ACC112 (cell line): ENCODE measurements around the gene NXNL1.

ENCODE experiments used
- H2AFZ ChIP-seq: fragments of 200-600 bp; sonication (generic); one replicate; pipeline ENCODE4 v1.6.0; 2017; ENCODE audit warnings: antibody characterized with exemption, low read length; ENCODE audit not compliant: unreplicated experiment
- H3K27ac ChIP-seq: fragments of 200-600 bp; sonication (generic); 2 replicates; pipeline ENCODE4 v1.5.1; 2014; ENCODE audit warnings: low read depth, mild to moderate bottlenecking, antibody characterized with exemption, low read length, moderate library complexity
- H3K27me3 ChIP-seq: fragments of 200-600 bp; sonication (generic); 2 replicates; pipeline ENCODE4 v1.6.1; 2014; ENCODE audit warnings: mild to moderate bottlenecking, antibody characterized with exemption, low read length, moderate library complexity, mixed read lengths; ENCODE audit not compliant: insufficient read depth
- H3K36me3 ChIP-seq: fragments of 200-600 bp; sonication (generic); 2 replicates; pipeline ENCODE4 v1.6.1; 2016; ENCODE audit warnings: mild to moderate bottlenecking, antibody characterized with exemption, low read length, moderate library complexity, mixed read lengths; ENCODE audit not compliant: insufficient read depth
- H3K4me1 ChIP-seq: fragments of 200-600 bp; sonication (generic); one replicate; pipeline ENCODE4 v1.6.1; 2016; ENCODE audit warnings: low read length, mixed read lengths; ENCODE audit not compliant: insufficient read depth, unreplicated experiment, control insufficient read depth
- H3K4me3 ChIP-seq: fragments of 200-600 bp; sonication (generic); 2 replicates; pipeline ENCODE4 v1.5.1; 2014; ENCODE audit warnings: mild to moderate bottlenecking, low read depth, low read length
- H3K79me2 ChIP-seq: fragments of 200-600 bp; sonication (generic); one replicate; pipeline ENCODE4 v1.6.0; 2016; ENCODE audit warnings: low read length; ENCODE audit not compliant: control insufficient read depth, unreplicated experiment, insufficient read depth

Gene NXNL1

DNA sequence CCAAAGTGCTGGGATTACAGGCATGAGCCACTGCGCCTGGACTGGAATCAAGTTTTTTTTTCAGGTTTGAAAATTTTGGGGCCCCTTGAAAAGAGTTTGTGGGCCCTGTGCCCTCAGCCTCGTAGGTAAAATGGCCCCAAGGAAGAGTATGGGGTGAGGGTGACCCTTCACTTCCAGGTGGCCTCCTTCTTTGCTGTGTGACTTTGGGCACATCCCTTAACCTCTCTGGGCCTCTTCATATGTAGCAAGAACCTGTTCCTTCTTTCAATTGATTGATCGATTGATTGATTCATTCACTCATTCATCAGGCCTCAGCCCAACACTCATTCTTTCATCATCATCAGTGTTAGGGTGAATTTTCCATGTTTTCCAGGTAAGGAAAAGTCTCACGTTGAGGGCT, 8.9 kb downstream of the NXNL1 start:
- no peaks in the 10 kb centered on the region for H3K4me1 ChIP-seq
- H3K27me3 ChIP-seq, result peaks cover 29% of the 10 kb centered on the region

DNA sequence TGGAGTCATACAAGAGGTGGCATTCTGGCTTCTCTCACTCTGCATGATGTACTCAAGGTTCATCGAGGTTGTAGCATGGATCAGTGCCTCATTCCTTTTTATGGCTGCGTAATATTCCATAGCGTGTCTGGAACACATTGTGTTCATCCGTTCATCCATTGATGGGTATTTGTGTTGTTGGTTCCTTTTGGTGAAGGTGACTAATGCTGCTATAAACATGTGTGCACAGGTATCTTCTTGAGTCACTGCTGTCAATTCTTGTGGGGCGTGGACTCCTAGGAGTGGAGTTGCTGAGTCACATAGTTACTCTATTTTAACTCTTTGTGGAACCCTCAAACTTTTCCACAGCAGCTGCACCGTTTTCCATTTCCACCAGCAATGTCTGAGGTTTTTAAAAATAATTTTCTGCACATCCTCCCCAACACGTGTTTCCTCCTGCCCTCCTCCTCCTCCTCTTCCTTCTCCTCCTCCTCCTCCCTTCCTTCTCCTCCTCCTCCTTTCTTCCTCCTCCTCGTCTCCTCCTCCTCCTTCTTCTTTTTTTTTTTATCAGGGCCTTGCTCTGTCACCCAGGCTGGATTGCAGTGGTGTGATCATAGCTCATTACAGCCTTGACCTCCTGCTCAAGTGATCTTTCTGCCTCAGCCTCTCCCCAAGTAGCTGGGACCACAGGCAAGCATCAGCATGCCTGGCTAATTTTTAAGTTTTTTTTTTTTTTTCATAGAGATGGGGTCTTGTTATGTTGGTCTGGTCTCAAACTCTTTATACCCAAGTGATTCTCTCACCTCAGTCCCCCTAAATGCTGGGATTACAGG, 10.3 kb downstream of the NXNL1 start:
- Histone ChIP-seq H3K79me2 (no peaks in the 10 kb centered on the region), H2AFZ (no peak overlapping the region), H3K27ac (no peak overlapping the region), H3K27me3 (peaks cover 23% of the 10 kb centered on the region), H3K4me3 (no peak overlapping the region), H3K4me1 (no peaks in the 10 kb centered on the region), H3K36me3 (no peaks in the 10 kb centered on the region)

More for the DNA sequence above, 8.9 kb downstream of the NXNL1 start:
- H3K36me3 ChIP-seq, result no peaks in the 10 kb centered on the region
- H3K27ac ChIP-seq, result no peak overlapping the region
- no peak overlapping the region for H2AFZ ChIP-seq
- H3K4me3 ChIP-seq, result no peak overlapping the region
- H3K79me2 ChIP-seq, result no peaks in the 10 kb centered on the region

DNA sequence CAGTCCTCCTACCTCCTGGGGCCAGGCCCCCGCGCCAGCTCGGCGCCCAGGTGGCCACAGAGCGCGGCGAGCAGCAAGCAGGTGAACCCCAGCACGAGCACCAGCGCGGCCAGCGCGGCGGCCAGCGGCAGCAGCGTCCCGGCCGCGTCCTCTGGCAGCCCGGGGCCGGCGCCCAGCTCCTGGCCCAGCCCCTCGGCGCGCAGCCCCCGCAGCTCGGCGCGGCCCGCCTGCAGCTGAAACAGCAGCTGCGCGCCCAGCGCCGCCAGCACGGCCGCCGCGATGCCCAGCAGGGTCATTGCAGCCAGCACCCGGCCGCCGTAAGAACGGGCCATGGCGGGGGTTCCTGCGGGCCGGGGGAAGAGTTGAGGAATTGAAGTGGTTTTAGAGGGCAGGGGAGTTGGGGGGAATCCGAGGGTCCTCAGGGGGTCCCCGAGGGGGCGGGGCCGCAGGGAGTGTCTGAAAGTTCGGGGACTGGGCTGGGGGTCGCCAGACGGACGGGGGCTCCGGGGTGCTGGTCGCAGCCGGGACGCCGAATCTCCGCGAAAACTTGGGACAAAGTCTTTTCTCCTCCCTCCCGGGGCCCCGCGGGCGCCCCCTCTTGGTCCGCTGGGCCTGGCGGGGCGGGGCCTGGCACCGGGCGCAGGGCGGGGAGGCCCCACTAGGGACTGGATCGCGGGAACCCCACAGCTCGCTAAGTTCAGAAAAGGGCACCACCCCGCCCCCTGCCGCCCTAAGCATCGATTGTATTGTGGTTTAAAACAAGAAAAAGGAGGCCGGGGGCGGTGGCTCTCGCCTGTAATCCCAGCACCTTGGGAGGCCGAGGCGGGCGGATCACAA, 12.4 kb downstream of the NXNL1 start, which contains the start of gene TMEM221:
TMEM221 (minus strand) TSS at position 538 of the 837 bp plus-strand sequence; CDS start at position 332, 206 bp downstream.
- H3K27me3 ChIP-seq, result peaks cover 12% of the 10 kb centered on the region
- no peak within 1 kb of the TSS for H3K27ac ChIP-seq
- H2AFZ ChIP-seq, result peak within 1 kb of the TSS; percentile 38
- peak within 1 kb of the TSS; percentile 68 for H3K4me3 ChIP-seq
- no peaks in the 10 kb centered on the region for H3K4me1 ChIP-seq
- no peaks in the 10 kb centered on the region for H3K36me3 ChIP-seq
- no peaks in the 10 kb centered on the region for H3K79me2 ChIP-seq

DNA sequence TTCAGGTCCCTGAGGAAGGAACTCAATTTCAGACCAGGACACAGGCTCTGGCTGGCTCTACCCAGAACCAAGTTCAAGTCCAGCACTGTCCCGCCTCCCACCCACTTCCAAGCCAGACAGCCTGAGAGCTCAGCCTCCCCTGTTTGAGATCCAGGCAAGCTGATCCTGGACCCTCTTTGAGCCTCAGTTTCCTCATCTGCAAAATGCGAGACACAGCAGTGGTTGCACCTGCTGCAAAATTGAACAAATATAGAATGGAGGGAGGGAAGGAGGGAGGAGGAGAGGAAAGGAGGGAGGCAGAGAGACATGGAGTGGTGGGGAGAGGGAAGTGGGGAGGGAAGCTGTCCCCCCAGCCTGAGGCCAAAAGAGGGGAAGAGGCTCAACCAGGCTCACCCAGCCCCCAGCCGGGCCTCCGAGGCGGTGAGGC, 13.0 kb downstream of the NXNL1 start:
- Histone ChIP-seq H3K79me2 (no peaks in the 10 kb centered on the region), H2AFZ (no peak overlapping the region), H3K27ac (no peak overlapping the region), H3K36me3 (no peaks in the 10 kb centered on the region), H3K4me1 (no peaks in the 10 kb centered on the region), H3K27me3 (peaks cover 12% of the 10 kb centered on the region), H3K4me3 (0 out of 2 replicates have a peak overlapping the region, but pooled peaks have one; percentile 68)

DNA sequence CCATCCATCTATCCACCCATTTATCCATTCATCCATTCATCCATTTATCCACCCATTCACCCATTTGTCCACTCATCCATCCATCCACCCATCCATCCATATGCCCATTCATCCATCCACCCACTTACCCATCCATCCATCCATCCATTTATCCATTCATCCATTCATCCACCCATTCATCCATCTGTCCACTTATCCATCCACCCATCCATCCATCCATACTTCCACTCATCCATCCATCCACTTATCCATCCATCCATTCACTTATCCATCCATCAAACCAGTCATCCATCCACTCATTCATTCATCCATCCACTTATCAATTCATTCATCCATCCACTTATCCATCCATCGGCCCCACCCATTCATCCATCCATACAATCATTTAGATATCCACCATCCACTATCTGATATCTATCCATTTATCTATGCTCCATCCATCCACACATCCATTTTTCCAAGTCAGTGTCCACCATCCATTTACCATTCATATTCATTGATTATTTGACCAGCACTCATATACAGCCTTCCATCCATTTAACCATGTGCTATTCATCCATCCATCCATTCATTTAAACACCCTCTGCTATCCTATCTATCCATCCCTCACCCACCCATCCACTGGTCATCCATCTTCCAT, 15.1 kb downstream of the NXNL1 start:
- Histone ChIP-seq H3K79me2 (no peaks in the 10 kb centered on the region), H3K4me3 (no peak overlapping the region), H3K4me1 (no peaks in the 10 kb centered on the region), H2AFZ (no peak overlapping the region), H3K27ac (no peak overlapping the region), H3K36me3 (no peaks in the 10 kb centered on the region), H3K27me3 (peaks cover 12% of the 10 kb centered on the region)

DNA sequence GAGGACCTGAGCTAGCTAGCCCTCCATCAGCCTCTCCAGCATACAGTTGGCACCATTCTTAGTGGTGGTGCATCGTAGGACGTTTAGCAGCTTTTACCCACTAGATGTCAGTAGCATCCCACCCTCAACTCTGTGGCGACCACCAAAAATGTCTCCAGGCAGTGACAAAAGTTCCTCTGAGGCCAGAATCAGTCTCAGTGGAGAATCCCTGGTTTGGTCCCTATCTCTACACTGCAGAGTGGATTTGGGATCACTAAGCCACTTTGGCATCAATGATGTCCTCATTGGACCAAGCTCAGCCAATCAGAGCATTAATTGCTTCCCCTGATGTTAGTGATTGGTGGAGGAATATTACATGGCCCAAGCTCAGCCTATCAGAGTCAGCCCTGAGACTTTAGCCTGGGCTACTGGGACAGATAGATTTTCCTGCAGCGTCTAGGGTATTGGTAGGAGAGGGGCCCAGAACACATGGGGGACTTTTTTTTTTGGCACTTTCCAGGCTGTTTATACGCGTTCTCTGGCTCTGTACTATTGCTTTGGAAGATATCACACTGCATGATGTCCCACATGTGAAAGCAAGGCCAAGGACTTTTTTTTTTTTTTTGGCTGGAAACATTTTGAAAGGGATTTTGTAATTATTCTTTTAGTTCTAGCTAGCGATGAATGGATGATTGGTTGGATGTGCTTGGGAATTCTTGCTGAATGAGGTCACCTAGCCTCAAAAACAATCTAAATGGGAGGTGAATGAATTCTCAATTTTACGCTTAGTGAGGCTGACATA, 19.3 kb downstream of the NXNL1 start:
- H3K36me3 ChIP-seq, result no peaks in the 10 kb centered on the region
- H3K4me1 ChIP-seq, result no peaks in the 10 kb centered on the region
- no peak overlapping the region for H2AFZ ChIP-seq
- no peaks in the 10 kb centered on the region for H3K79me2 ChIP-seq
- H3K4me3 ChIP-seq, result no peak overlapping the region
- H3K27ac ChIP-seq, result no peak overlapping the region
- H3K27me3 ChIP-seq, result no peaks in the 10 kb centered on the region

DNA sequence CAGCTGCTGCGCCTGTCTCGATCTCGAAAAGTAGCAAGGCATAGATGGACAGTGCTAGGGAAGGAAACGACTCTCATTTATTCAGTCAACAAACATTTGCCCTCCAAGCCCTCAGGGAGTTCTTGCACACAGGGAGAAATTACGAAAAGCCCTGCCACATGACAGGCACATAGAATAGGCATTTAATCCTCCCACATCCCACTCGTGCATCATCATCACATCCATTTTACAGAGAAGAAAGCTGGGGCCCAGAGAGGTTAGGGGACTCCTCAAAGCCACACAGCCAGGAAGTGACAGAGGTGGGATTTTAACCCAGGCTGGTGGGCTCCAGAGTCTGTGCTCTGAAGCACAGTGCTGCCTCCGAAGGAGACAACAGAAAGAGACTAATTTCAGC, 23.9 kb downstream of the NXNL1 start:
- H3K4me1 ChIP-seq, result no peaks in the 10 kb centered on the region
- H3K4me3 ChIP-seq, result no peak overlapping the region
- no peak overlapping the region for H2AFZ ChIP-seq
- no peaks in the 10 kb centered on the region for H3K79me2 ChIP-seq
- H3K36me3 ChIP-seq, result no peaks in the 10 kb centered on the region
- H3K27ac ChIP-seq, result no peak overlapping the region
- no peaks in the 10 kb centered on the region for H3K27me3 ChIP-seq

DNA sequence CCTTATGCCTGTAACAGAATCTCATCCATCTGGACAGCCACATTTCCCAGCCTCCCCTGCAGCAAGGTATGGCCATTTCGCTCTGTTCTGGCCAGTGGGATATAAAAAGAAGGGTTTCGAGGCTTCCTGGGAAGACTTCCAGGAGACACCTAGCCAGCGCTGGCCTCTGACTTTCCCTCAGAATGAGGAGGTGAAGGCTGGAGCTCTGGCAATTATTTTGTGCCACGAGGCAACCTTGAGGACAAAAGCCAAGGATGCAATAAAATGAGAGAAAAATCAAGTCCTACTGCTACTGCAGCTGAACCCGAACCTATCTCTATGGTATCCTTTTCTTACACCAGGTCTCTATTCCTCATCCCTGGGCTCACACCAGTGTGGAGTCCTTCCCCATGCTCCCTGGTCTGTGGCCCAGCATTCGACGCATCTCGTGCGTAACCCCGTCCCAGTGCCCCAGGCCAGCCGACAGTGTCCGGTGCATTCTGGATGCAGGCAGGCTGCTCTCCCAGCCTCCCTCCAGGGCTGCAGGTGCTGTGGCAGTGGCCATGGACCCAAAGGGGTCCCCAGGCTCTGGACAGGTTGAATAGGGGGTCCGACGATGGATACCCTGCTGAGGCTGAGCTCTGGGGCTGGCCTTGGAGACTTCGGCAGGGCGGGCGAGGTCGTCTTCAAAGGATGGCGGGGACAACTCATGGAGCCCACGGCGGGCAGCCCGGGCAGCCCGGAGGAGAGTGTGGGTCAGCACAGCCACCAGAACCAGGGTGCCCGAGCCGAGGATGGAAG, 24.4 kb downstream of the NXNL1 start:
- Histone ChIP-seq H3K4me1 (no peaks in the 10 kb centered on the region), H3K79me2 (no peaks in the 10 kb centered on the region), H3K27me3 (no peaks in the 10 kb centered on the region), H3K4me3 (no peak overlapping the region), H3K27ac (no peak overlapping the region), H2AFZ (no peak overlapping the region), H3K36me3 (no peaks in the 10 kb centered on the region)

DNA sequence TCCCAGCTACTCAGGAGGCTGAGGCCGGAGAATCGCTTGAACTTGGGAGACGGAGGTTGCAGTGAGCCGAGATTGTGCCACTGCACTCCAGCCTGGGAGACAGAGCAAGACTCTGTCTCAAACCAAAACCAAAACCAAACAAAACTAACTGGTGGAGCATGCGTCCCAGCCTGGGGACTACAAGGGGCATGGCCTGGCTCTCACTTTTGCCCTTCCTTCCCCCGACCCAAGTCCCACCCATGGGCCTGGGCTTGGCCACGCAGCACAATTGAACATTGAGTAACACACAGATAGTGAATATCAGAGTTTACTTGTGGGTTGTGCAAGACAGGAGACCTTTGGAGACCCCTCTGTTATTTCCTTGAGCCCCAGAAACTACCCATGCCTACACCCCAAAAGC, 25.5 kb downstream of the NXNL1 start:
- Histone ChIP-seq H3K36me3 (no peaks in the 10 kb centered on the region), H3K27ac (no peak overlapping the region), H3K79me2 (no peaks in the 10 kb centered on the region), H3K4me1 (no peaks in the 10 kb centered on the region), H3K4me3 (no peak overlapping the region), H2AFZ (no peak overlapping the region), H3K27me3 (no peaks in the 10 kb centered on the region)
